Panc1 (cell line): ENCODE data around the gene MOB2.

Source experiments
- CTCF ChIP-seq: fragments of 450-650 bp; IDR thresholded peaks from 2 replicates; pipeline ENCODE4 v1.5.1; 2017; ENCODE audit warnings: mild to moderate bottlenecking
- POLR2AphosphoS5 ChIP-seq: IDR thresholded peaks from 2 replicates; pipeline ENCODE4 v1.6.1; 2012; ENCODE audit warnings: mild to moderate bottlenecking, low read depth, low read length, moderate library complexity
- TCF7L2 ChIP-seq: IDR thresholded peaks from 2 replicates; pipeline ENCODE4 v1.6.1; 2011; ENCODE audit warnings: mild to moderate bottlenecking, low read depth, low read length, inconsistent platforms

- TF ChIP-seq CTCF (no peak), TCF7L2 (no peak), POLR2AphosphoS5 (no peak)
Measured at GRCh38 chr11:1442163-1442562, 44.4 kb downstream of the MOB2 start.
